ENCODE measurements around the gene DTX1. TPM values are rescaled to one million over a fixed set of nuclear protein-coding genes. Genes with fewer than 3 reads are reported as not detected.

DTX1 gene
- total RNA-seq, 1 experiment from 2014 or later: 3.0 TPM

- Histone ChIP-seq H3K23me2 (ENCODE audit: insufficient read length, low read depth, low read length, poor library complexity, severe bottlenecking) (peaks cover 7% of the 10 kb centered on the region), H3K27me3 (ENCODE audit: insufficient read depth, low read length) (no peaks in the 10 kb centered on the region), H3K4me1 (ENCODE audit: insufficient read depth, low read length) (no peaks in the 10 kb centered on the region), H3K4ac (ENCODE audit: low read depth, low read length) (no peak overlapping the region), H2BK5ac (ENCODE audit: insufficient read length, low read length) (no peak overlapping the region), H2BK15ac (ENCODE audit: low read depth, low read length) (no peak overlapping the region), H2AFZ (ENCODE audit: low read length) (no peak overlapping the region), H4K5ac (ENCODE audit: insufficient read length, low read depth, low read length) (no peak overlapping the region), H3K14ac (ENCODE audit: insufficient read depth, low read length) (no peak overlapping the region), H3K9me3 (ENCODE audit: control insufficient read depth, low read depth, low read length) (no peaks in the 10 kb centered on the region), H4K91ac (ENCODE audit: insufficient read length, low read depth, low read length) (no peak overlapping the region), H3T11ph (ENCODE audit: low read length) (no peak overlapping the region), H3K79me2 (ENCODE audit: insufficient read depth, low read length) (no peaks in the 10 kb centered on the region), H2BK12ac (ENCODE audit: insufficient read length, low read depth, low read length) (no peak overlapping the region), H4K20me1 (ENCODE audit: control insufficient read depth, insufficient read depth, insufficient read length) (no peaks in the 10 kb centered on the region), H3K23ac (ENCODE audit: insufficient read length, low read depth, low read length) (no peak overlapping the region), H2BK120ac (ENCODE audit: low read depth, low read length, poor library complexity, severe bottlenecking) (no peak overlapping the region), H3K4me2 (ENCODE audit: insufficient read depth, insufficient read length, low read length) (no peak overlapping the region), H3K79me1 (ENCODE audit: insufficient read depth, low read depth, low read length, poor library complexity, severe bottlenecking) (no peaks in the 10 kb centered on the region), H2BK20ac (ENCODE audit: low read depth, low read length, poor library complexity, severe bottlenecking) (no peak overlapping the region), H4K8ac (replicated peaks; ENCODE audit: insufficient read length, low read depth, low read length) (no peak overlapping the region), H3K56ac (ENCODE audit: insufficient read length, low read depth, low read length) (no peak overlapping the region), H3K9ac (ENCODE audit: extremely low read depth, insufficient read length, low read length) (no peak overlapping the region), H3K27ac (ENCODE audit: insufficient read length, low read depth, low read length) (no peak overlapping the region), H3K18ac (ENCODE audit: insufficient read length, low read depth, low read length) (no peak overlapping the region), H2AK5ac (ENCODE audit: insufficient read length, low read length) (no peak overlapping the region)
- H3K27me3 Mint-ChIP-seq (ENCODE audit: low read depth): peaks cover 27% of the 10 kb centered on the region
- H3K9me3 Mint-ChIP-seq: peaks cover 0 to 2% of the 10 kb centered on the region in 2 experiments; a peak in 1 of 5 replicates
- peak; percentile 66 for TF ChIP-seq CTCF (conservative IDR thresholded peaks at IDR 0.05)
- H3K27ac Mint-ChIP-seq: peak overlapping the region in 1 of 3 experiments; percentile 44; a peak in 1 of 7 replicates
- no peak overlapping the region for H3K4me3 Mint-ChIP-seq
- peak; percentile 88 for DNase-seq
- H3K36me3 Mint-ChIP-seq (ENCODE audit: insufficient read depth in 1 of 3, low read depth in 3 of 3): no peaks in the 10 kb centered on the region
- H3K4me1 Mint-ChIP-seq: peaks cover 4 to 8% of the 10 kb centered on the region in 2 experiments; a peak in 3 of 4 replicates
- no CpG with 5 or more reads among the region's 18 CpGs for WGBS (ENCODE audit: extremely low coverage, insufficient read length, low lambda C conversion rate)
Measured at GRCh38 chr12:113130457-113131135, 74.1 kb downstream of the DTX1 start.

Data from H9 (cell line).